HG03045 (cell line): ENCODE measurements around the gene EEIG1.

Experiments
- ATAC-seq: cut with Tn5 transposase; IDR thresholded peaks from one replicate; pipeline ENCODE4 v1.9.1; 2021; ENCODE audit warnings: mild to moderate bottlenecking, moderate library complexity; ENCODE audit not compliant: unreplicated experiment

The EEIG1 gene

DNA sequence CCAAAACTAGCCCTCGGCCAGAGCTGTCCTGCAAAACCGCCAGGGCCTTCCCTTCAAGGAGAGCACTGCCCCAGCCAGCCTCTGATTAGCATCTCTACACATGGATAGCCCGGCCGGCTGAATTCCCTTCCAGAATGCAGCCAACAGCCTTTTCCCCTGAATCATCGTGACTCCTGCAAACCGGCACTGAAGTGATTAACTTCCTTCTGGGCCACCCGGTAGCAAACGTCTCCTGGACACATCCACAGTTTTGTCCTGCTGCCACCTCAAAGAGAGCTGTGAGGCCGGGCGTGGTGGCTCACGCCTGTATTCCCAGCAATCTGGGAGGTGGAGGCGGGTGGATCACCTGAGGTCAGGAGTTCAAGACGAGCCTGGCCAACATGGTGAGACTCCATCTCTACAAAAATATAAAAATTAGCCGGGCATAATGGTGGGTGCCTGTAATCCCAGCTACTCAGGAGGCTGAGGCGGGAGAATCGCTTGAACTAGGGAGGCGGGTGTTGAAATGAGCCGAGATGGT lies 21.1 kb upstream of the EEIG1 start:
- ATAC-seq, result no peak

DNA sequence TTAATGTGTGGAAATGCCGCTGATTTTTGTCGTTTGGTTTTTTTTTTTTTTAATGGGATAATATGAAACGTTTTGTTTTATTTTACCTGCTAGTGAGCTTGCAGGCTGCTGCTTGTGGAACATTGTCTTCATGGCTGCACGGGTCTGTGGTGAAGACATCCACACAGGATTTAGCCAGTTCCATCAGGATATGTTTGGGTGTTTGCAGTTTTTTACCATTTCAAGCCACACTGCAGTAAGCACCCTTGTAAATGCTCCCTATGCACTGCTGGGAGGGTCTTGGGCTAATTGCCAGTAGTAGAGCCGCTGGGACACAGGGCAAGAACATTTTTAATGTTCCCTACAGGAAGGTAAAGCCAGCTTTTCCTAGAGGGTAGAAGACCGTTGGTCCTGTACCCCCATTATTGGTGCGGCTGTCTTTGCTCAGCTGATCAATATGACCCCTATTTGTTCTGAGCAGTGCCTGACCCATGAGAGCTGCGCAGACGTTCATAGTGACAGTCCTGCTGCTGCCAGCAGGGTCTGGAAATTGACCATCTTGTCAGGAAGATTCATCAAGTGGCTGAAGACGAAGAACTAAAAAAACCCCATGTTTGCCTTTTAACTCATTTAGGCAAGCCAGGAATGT lies 20.5 kb upstream of the EEIG1 start:
- ATAC-seq, result no peak

DNA sequence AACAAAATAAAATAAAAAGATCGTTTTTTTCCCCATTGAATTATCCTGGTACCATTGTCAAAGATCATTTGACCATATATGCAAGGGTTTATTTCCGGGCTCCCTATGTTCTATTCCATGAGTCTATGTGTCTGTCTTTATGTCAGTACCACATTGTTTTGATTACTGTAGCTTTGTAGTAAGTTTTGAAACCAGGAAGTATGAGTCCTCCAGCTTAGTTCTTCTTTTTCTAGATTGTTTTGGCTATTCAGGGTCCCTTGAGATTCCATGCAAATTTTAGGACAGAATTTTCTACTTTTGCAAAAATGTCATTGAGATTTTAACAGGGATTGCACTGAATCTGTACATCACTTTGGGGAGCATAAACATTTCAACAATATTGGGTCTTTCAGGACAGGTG lies 18.7 kb upstream of the EEIG1 start:
- no peak for ATAC-seq

DNA sequence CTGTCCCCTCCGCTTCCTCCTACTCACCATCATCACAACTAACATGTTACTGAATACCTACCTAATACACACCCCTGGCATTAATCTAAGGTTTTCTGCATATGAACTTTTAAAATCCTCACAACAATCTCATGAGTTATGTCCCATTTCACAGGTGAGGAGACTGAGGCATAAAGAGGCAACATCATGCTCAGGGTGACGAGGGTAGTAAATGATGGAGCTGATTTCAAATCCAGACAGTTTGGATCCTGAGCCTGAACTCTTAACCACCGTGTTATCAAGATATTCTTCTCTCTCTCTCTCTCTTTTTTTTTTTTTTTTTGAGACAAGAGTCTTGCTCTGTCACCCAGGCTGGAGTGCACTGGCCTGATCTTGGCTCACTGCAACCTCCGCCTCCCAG lies 12.9 kb upstream of the EEIG1 start:
- ATAC-seq, result no peak

DNA sequence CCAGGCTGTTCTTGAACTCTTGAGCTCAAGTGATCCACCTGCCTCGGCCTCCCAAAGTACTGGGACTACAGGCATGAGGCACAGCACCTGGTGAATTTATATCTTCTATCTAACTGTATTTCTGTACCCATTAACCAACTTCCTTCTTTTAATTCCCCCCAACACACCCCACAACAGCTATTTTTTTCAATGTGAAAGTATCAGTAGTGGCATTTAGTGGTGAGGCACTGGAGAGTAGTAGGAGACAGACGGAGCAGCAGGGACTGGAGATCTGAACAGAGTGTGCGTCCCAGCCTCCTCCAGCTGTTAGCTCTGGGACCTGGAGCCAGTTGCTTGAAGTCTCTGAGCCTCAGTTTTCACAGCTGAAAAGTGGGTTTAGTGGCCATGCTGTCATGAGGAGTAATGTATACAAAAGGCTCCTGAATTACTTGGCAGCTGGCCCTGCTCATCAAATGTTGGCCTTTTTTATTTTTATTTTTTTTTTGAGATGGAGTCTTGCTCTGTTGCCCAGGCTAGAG lies 11.0 kb upstream of the EEIG1 start:
- no peak for ATAC-seq

DNA sequence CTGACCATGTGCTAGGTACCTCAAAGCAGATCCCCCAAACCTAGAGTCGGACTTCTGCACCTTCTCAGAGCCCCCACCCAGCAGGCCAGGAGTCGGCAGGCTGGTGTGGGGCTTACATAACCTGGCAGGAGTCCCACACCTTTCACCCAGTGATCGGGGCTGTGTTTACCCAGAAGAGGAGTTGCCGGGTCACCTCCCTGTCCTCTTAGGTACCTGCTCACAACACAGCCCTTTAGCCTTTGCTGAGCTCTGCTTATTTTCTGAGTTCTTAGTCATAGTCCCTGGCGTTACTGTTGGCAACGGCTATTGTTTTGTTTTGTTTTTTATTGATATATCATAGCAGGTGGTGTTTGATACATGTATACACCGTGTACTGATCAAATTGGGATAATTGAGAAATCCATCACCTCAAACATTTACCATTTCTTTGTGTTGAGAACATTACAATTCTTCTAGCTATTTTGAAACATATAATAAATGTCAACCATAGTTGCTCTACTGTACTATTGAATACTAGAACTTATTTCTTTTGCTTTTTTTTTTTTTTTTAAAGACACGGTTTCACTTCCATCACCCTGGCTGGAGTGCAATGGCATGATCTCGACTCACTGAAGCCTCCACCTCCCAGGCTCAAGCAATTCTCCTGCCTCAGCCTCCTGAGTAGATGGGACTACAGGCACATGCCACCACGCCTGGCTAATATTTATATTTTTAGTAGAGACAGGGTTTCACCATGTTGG lies 10.4 kb upstream of the EEIG1 start:
- no peak for ATAC-seq

DNA sequence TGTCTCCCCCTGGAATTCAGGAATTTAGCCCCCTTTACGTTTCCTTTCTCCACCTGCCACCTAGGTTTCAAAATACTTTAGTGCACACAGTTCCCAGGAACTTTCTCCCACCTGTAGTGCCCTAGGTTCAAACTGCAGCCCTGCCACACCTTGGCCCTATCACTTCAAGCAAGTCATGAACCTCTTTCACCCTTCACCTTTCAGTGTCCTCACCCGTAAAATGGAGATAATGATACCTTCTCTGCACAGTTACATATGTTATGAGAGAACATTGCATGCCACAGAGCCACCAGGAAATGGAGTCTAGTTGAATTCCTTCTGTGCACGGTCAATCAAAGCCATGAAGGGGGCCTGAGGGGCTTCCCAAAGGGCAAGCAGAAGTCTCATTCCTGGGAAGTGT lies 9.8 kb upstream of the EEIG1 start:
- no peak for ATAC-seq

DNA sequence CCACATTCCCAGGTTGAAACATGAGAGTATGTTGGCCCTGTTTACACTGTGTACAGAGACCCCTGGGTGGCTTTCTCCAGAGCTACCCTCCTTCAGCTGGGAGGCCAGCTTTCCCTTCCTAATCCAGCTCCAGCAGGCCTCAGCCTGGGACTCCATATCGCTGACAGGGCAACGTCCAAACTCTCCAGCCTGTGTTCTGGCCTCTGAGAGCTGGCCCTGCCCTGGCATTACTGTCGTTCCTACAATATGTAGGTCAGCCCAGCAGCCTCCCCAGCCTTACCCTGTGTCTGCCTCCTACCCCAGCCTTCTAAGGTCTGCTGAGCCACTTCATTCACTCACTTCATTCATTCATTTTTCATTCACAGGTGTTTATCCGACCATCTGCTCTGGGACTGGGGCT lies 8.3 kb upstream of the EEIG1 start:
- no peak for ATAC-seq

DNA sequence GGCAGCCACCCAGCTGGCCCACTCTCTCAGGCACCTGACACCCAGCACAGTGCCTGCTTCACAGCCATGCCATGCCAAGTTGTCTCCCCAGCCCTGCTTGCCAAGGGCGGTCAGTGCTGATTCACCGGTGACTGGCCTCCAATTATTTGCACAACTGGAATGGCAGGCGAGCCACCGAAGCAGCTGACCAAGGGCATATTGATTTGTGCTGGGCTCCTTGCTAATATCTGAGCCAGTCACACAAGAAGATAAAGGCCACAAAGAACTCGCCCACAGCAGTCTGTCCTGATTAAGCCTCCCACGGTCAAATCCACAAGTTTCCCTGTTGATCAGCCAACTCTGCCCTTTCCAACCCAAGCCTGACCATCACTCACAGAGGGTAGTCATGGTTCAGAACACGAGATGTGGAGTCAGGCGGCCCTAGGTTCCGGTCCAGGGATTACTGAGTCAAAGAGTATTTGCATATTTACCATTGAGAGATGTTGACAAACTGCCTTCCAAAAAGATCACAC lies 6.4 kb upstream of the EEIG1 start:
- ATAC-seq, result no peak

DNA sequence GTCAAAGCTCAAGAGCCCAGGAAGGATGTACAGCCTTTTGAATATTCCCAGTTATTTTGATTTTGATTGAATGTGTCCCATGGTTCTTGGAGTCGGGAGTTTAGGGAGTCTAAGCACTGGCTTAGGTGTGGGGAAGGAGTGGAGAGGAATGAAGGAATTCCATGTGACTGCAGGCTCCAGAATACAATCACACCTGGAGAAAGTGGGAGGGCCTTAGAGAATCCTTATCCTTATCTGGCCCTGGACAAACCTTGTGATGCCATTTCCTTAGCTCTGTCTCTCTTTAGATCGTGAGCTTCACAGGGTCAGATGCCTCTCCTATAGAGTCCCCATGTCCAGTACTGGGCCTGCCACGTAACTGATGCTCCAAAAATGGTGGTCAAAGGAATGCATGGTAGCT lies 4.2 kb upstream of the EEIG1 start:
- no peak for ATAC-seq

DNA sequence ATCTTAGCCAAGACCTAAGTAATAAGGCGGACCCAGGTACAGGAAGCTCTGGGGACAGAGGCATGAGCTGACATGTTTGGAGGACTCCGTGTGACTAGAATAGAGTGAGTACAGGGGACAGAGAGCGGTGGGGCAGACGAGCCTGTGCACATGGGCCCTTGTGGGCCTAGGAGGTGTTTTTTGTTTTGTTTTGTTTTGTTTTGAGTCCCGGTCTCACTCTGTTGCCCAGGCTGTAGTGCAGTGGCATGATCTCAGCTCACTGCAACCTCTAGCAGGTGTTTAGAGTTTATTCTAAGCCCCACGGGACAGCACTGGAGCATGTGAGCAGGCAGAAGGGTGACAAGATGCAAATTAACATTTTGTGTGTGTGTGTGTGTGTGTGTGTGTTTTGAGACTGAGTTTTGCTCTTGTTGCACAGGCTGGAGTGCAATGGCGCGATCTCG lies 3.1 kb upstream of the EEIG1 start:
- ATAC-seq, result no peak

DNA sequence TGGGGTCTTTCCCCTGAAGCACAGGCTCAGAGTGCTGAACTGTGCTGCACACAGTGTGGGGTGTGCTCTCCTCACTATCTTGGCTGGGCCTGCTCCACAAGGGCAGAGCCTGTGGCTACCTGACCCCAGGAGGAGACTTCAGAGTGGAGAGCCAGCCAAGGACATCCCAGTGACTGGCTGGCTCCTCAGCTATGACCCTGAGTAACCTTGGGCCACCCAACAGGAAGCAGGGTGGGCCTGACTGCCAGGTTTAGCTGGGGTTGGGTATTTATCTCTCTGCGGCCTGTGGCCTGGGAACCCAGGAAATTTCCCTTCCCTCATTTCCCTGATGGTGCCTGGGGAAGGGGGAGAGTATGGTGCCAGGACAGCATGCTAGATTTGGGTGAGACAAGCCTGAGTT lies 2.1 kb upstream of the EEIG1 start:
- no peak for ATAC-seq

DNA sequence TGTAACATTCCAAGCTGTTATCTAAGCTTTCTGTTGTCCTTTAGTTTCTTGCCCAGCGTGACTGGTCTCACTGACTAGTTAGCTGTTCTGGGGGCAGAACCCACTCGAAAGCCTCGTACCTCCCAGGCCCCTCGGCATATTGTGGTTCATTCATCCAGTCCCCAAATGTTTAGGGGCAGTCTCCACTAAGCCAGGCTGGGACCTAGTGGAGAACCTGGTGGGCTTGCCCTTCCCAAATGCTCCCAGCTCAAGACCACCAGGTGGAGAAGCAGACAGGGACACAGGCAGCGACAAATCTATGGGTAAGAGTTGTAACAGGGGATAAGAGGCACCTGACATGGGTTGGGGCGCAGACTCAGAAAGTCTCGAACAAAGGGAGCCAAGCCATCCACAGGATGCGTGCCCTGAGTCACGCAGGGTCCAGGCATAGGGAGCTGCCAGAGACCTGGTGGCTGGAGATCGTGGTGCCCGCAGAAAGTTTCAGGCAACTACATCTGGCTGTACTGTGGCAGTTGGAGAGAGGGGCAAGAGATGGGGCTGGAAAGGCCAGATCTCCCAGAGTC lies 851 bp upstream of the EEIG1 start:
- no peak for ATAC-seq

DNA sequence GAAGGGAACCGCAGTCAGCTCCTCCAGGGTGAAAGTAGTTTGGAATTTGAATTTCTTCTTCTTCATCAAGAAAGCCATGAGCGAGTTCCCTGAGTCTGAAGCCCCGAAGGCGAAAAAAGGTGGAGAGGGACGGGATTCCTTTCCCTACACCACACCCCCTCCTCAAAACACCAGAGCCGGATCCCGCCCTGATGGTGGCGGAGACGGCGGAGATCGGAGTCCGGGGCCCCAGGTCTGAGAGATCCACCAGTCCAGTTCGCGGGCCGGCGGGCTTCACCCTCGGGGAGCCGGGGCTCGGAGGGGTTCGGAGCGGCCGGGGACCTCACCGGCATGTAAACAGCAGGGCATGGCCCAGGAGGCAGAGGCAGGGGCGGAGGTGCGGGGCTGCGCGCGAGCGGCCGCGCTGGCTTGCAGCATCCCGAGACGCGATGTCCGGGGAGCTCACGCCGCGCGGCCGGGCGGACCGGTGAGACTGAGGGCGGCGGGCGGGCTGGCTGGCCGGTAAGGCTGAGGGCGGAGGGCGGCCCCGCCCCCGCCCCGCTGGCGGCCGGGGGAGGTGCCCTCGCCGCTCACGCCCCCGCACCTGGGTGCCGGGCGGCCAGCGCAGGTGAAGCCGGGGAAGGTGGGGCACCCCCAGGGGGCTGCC lies 606 bp downstream of the EEIG1 start:
- ATAC-seq, result peak; percentile 44

DNA sequence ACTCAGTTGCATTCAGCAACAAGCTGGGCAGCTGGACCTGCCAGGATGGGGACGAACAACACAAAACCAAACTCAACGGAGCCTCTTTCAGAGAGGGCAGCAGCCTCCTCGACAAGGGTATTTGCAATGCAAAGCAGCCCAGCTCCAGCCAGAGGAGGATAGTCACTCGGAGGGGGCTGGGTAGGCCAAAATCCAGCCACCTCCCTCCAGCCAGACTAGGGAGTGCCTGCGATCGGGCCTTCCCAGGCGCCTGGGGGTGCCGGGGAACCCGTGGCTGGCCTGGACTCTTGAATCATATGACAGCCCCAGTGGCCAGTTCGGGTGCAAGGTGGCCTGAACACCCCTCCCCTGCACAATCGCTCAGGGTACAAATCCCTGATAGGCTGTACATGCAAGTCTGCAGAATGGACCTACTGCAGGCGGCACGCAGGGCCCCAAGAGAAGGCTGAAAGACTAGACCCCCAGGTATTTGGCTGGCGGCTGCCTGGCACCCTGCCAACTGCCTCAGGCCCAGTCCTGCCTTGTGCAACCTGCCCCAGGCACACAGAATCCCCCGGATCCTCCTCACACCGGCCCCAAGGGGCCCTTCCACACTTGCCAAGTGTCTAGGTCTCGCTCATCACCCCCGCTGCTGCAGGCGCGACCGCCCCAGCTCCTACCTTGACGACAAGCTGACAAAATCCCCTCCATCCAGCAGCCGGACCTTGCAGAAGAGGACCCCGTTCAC lies 1.3 kb downstream of the EEIG1 start:
- no peak for ATAC-seq

DNA sequence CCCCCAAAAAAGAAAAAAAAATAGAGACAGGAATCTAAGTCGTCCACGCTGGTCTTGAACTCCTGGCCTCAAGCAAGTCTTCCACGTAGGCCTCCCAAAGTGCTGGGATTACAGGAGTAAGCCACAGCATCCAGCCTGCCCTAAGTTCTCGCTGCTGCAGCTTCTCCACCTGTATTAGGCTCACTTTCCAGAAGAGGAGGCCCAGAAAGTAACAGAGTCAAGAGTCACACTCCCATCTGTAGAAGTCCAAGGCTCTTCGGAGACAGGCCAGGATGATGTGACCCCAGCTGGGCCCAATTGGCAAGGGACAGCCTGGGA lies 1.8 kb downstream of the EEIG1 start:
- ATAC-seq, result no peak

DNA sequence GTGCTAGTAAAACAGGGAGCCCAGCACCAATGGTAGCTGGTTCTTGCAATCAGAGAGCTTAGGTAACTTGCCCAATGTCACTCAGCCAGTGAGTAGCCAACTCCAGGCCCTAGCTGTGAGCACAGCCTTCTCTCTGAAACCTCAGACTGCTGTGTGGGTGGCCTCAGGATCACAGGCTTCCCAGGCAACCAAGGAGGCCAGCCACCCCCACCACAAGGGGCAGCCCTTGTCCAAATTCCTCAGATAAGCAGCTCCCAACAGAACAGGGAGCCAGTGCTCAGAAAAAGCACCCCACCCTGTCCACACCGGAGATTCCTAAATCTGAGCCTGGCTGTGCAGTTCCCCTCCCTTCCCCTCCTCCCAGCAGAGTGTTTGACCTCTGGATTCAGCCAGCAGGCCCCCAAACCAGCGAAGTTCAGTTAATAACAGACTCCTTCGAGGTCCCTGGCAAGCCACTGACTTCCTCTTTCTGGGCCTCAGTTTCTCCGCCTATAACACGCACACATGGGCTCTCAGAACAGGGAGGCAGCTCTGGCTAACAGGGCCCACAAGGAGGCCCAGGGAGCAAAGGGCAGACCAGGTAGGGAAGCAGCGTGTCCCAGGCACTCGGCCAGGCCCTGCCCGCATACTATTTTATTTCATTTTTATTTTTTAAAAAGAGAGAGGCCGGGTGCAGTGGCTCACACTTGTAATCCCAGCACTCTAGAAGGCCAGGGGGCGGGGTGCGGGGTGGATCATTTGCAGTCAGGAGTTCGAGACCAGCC lies 2.7 kb downstream of the EEIG1 start:
- ATAC-seq, result no peak

DNA sequence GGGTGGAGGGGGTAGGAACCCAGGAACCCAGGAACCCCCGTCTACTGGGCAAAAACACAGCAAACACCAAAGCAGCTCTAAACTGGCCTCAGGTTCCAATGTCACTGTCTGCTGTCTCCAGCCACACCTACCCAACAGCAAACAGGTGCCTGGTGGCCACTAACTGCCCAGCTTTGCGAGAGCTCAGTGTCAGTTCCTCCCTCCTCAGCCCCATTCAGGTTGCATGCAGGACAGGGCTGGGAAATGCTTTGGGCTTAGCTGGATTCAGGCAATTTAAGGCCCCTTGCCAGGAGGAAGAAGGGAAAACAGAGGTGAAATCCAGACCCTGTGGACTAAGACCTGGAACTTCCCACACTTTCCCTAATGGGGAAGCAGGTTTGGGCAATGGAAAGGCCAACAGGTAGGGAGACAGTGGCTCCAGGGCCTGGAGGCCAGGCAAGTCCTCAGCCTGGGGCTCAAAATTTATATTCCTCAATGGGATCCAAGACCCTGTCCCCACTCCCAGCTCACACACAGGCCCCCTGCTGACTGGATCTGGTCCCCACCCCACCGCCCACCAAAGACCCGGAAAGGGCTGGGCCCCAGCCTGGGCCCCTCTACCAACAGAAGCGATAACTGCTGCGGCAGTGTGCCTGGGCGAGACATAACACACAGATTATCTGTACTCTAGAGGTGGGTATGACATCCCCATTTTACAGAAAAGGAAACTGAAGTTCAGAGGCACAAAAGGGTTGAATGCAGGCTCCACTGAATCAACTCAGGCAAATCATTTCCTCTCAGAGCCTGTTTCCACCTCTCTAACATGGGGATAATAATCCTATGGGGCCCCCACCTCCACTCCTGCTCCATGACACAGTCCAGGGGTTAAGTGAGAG lies 3.5 kb downstream of the EEIG1 start:
- ATAC-seq, result no peak

DNA sequence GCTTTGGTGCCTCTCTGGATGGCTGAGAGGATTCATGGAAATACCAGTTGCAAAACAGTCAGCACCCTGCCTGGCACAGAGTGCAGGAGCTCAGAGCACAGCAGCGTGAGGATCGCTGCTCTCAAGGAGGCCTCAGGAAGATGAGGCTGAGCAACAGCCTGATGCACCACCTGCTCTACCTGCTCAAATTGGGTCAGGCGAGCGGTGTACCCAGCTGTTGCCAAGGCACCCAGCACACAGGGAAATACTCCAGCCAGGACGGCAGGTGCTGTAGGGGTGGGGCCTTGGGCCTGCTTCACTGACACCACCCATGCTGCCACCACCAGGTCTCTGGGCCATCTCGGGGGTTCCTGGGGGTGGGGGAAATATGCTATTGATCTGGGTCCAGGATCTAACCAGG lies 4.3 kb downstream of the EEIG1 start:
- ATAC-seq, result no peak
